ENCODE measurements around the gene ZBTB8B.
"Not testable (repeated sequence)": the region's sequence is repeated elsewhere in the genome, so short reads cannot be mapped to it uniquely, and the experiment has no call there.

The ZBTB8B gene

DNA sequence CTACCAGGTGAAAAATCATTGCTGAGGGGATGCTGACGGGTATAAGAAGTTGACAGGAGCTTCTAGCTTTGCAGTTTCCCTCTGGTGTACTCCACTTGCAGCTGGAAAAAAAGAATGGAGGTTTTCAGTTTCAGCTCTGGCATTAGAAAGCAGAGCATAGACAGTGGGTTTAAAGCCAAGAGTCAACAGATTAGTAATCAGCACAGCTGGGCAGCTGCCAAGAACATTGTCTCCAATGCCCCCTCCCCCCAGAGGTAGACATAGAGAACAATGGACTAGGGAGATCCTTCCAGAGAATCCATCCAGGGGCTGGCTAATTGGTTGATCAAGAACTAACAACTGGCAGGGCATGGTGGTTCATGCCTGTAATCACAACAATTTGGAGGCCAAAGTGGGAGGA, 10.1 kb upstream of the ZBTB8B start:
- TF ChIP-seq EZH2phosphoT487 (IDR thresholded peaks at IDR 0.05; ENCODE audit: low read length) (no peak), EZH2 (optimal IDR thresholded peaks at IDR 0.05; ENCODE audit: low read depth, low read length) (no peak)
- TF ChIP-seq, protein P1, sequence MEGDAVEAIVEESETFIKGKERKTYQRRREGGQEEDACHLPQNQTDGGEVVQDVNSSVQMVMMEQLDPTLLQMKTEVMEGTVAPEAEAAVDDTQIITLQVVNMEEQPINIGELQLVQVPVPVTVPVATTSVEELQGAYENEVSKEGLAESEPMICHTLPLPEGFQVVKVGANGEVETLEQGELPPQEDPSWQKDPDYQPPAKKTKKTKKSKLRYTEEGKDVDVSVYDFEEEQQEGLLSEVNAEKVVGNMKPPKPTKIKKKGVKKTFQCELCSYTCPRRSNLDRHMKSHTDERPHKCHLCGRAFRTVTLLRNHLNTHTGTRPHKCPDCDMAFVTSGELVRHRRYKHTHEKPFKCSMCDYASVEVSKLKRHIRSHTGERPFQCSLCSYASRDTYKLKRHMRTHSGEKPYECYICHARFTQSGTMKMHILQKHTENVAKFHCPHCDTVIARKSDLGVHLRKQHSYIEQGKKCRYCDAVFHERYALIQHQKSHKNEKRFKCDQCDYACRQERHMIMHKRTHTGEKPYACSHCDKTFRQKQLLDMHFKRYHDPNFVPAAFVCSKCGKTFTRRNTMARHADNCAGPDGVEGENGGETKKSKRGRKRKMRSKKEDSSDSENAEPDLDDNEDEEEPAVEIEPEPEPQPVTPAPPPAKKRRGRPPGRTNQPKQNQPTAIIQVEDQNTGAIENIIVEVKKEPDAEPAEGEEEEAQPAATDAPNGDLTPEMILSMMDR (IDR thresholded peaks at IDR 0.05; ENCODE audit: low read length) = no peak
- no peaks in the 10 kb centered on the region for H3F3A ChIP-seq (ENCODE audit: insufficient read depth, low read length)
- no peak for DNase-seq
- no peaks in the 10 kb centered on the region for H3K79me2 ChIP-seq (ENCODE audit: low read length)
- no peaks in the 10 kb centered on the region for H3K4me1 ChIP-seq (ENCODE audit: low read length)
- no peak overlapping the region for H2AFZ ChIP-seq (ENCODE audit: low read length)
- no peaks in the 10 kb centered on the region for H3K36me3 ChIP-seq (replicated peaks; ENCODE audit: insufficient read depth, low read length)
- H3K27ac ChIP-seq (ENCODE audit: low read length) = no peak overlapping the region
- no peaks in the 10 kb centered on the region for H4K20me1 ChIP-seq (ENCODE audit: insufficient read depth, low read length)
- no peak overlapping the region for H3K4me2 ChIP-seq (ENCODE audit: low read depth, low read length)
- no peak overlapping the region for H3K4me3 ChIP-seq (ENCODE audit: low read length)
- no peaks in the 10 kb centered on the region for H3K9me2 ChIP-seq (replicated peaks; ENCODE audit: insufficient read depth, low read length)
- H3K27me3 ChIP-seq (replicated peaks; ENCODE audit: insufficient read depth, low read length) = no peaks in the 10 kb centered on the region
- H3K9me3 ChIP-seq (replicated peaks; ENCODE audit: insufficient read depth, low read length) = no peaks in the 10 kb centered on the region
- no peak overlapping the region for H3K9ac ChIP-seq (ENCODE audit: low read length)

- Histone ChIP-seq H2AFZ (ENCODE audit: low read length) (no peak overlapping the region), H3K27me3 (replicated peaks; ENCODE audit: insufficient read depth, low read length) (no peaks in the 10 kb centered on the region), H3K4me2 (ENCODE audit: low read depth, low read length) (no peak overlapping the region), H3F3A (ENCODE audit: insufficient read depth, low read length) (no peaks in the 10 kb centered on the region), H3K79me2 (ENCODE audit: low read length) (no peaks in the 10 kb centered on the region), H3K9me3 (replicated peaks; ENCODE audit: insufficient read depth, low read length) (no peaks in the 10 kb centered on the region), H3K27ac (ENCODE audit: low read length) (no peak overlapping the region), H3K9ac (ENCODE audit: low read length) (no peak overlapping the region), H4K20me1 (ENCODE audit: insufficient read depth, low read length) (no peaks in the 10 kb centered on the region), H3K9me2 (replicated peaks; ENCODE audit: insufficient read depth, low read length) (no peaks in the 10 kb centered on the region), H3K4me1 (ENCODE audit: low read length) (no peaks in the 10 kb centered on the region), H3K36me3 (replicated peaks; ENCODE audit: insufficient read depth, low read length) (no peaks in the 10 kb centered on the region), H3K4me3 (ENCODE audit: low read length) (no peak overlapping the region)
- no peak for DNase-seq
- no peak for TF ChIP-seq EZH2 (optimal IDR thresholded peaks at IDR 0.05; ENCODE audit: low read depth, low read length)
- TF ChIP-seq, protein P1 (IDR thresholded peaks at IDR 0.05; ENCODE audit: low read length) = no peak
- no peak for TF ChIP-seq EZH2phosphoT487 (IDR thresholded peaks at IDR 0.05; ENCODE audit: low read length)
Observed at GRCh38 chr1:32455958-32456357, 8.9 kb upstream of the ZBTB8B start.

DNA sequence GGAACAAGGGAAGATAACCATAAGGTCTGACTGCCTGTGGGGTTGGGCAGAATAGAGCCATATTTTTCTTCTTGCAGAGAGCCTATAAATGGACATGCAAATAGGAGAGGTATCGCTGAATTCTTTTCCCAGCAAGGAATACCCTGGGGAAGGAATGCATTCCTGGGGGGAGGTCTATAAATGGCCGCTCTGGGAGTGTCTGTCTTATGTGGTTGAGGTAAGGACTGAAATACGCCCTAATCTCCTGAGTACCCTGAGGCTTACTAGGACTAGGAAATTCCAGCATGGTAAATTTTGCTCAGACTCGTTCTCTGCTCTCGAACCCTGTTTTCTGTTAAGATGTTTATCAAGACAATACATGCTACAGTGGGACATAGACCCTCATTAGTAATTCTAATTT, 6.1 kb upstream of the ZBTB8B start:
- not testable (repeated sequence) for H3K27me3 ChIP-seq (replicated peaks; ENCODE audit: insufficient read depth, low read length); H3K4me3 ChIP-seq (ENCODE audit: low read length); H3K9ac ChIP-seq (ENCODE audit: low read length); DNase-seq; H2AFZ ChIP-seq (ENCODE audit: low read length); H3K9me3 ChIP-seq (replicated peaks; ENCODE audit: insufficient read depth, low read length); H3K36me3 ChIP-seq (replicated peaks; ENCODE audit: insufficient read depth, low read length); H3K9me2 ChIP-seq (replicated peaks; ENCODE audit: insufficient read depth, low read length); H3F3A ChIP-seq (ENCODE audit: insufficient read depth, low read length); H3K4me1 ChIP-seq (ENCODE audit: low read length); H3K27ac ChIP-seq (ENCODE audit: low read length); H3K79me2 ChIP-seq (ENCODE audit: low read length); H4K20me1 ChIP-seq (ENCODE audit: insufficient read depth, low read length); H3K4me2 ChIP-seq (ENCODE audit: low read depth, low read length)

DNA sequence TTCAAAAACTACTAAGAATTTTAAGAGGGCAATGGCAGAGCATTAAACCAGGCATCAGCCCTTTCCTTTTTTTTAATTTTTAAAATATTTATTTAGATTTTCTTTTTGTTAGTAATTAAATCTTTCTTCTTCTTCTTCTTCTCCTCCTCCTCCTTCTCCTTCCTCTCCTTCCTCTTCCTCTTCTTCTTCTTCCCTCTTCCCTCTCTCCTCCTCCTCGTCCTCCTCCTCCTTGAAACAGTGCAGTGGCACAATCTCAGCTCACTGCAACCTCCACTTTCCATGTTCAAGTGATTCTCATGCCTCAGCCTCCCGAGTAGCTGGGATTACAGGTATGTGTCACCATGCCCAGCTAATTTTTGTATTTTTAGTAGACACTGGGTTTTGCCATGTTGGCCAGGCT, 1.9 kb upstream of the ZBTB8B start:
- not testable (repeated sequence) for H2AFZ ChIP-seq (ENCODE audit: low read length); H3K4me1 ChIP-seq (ENCODE audit: low read length); H3F3A ChIP-seq (ENCODE audit: insufficient read depth, low read length); H3K36me3 ChIP-seq (replicated peaks; ENCODE audit: insufficient read depth, low read length); H3K9me3 ChIP-seq (replicated peaks; ENCODE audit: insufficient read depth, low read length); H3K4me3 ChIP-seq (ENCODE audit: low read length); H4K20me1 ChIP-seq (ENCODE audit: insufficient read depth, low read length); H3K4me2 ChIP-seq (ENCODE audit: low read depth, low read length); H3K9me2 ChIP-seq (replicated peaks; ENCODE audit: insufficient read depth, low read length); H3K27ac ChIP-seq (ENCODE audit: low read length); H3K79me2 ChIP-seq (ENCODE audit: low read length); DNase-seq; H3K9ac ChIP-seq (ENCODE audit: low read length)
- peaks cover 16% of the 10 kb centered on the region for H3K27me3 ChIP-seq (replicated peaks; ENCODE audit: insufficient read depth, low read length)
